HEK293T (cell line): ENCODE data around the gene URM1.

Source experiments
- CTCF ChIA-PET: fragments of 350-600 bp; formaldehyde crosslinking; extraction: SDS; loops from one replicate; lab custom pipeline; 2021; ENCODE audit warnings: antibody characterized with exemption, inconsistent platforms; lab: Yijun Ruan, JAX
- POLR2A ChIA-PET: fragments of 350-600 bp; formaldehyde crosslinking; extraction: SDS; loops from one replicate; lab custom pipeline; 2020; ENCODE audit warnings: antibody characterized with exemption, inconsistent platforms; lab: Yijun Ruan, JAX
- DNase-seq: peaks from one replicate; pipeline ENCODE4 v3.0.0; 2012; ENCODE audit warnings: mixed read lengths; ENCODE audit errors: extremely low spot score
- ARNT ChIP-seq: fragments of 450-650 bp; IDR thresholded peaks from 2 replicates; pipeline ENCODE4 v1.6.1; 2017; ENCODE audit warnings: mild to moderate bottlenecking
- BHLHE40 ChIP-seq: fragments of 450-650 bp; IDR thresholded peaks from 2 replicates; pipeline ENCODE4 v1.6.1; 2016; ENCODE audit warnings: mild to moderate bottlenecking, moderate library complexity, borderline replicate concordance
- CTBP1 ChIP-seq: fragments of 450-650 bp; IDR thresholded peaks from 2 replicates; pipeline ENCODE4 v1.6.1; 2016; ENCODE audit warnings: borderline replicate concordance
- ELF4 ChIP-seq: fragments of 450-650 bp; IDR thresholded peaks from 2 replicates; pipeline ENCODE4 v1.6.1; 2017; ENCODE audit warnings: antibody characterized with exemption
- FOXA1 ChIP-seq: fragments of 450-650 bp; IDR thresholded peaks from 2 replicates; pipeline ENCODE4 v1.6.1; 2016; ENCODE audit warnings: mild to moderate bottlenecking
- FOXK2 ChIP-seq: fragments of 450-650 bp; IDR thresholded peaks from 2 replicates; pipeline ENCODE4 v1.6.1; 2016; ENCODE audit warnings: mild to moderate bottlenecking
- FOXM1 ChIP-seq: fragments of 450-650 bp; IDR thresholded peaks from 2 replicates; pipeline ENCODE4 v1.6.1; 2017; ENCODE audit warnings: mild to moderate bottlenecking, borderline replicate concordance
- HDGF ChIP-seq: fragments of 450-650 bp; IDR thresholded peaks from 2 replicates; pipeline ENCODE4 v1.6.1; 2017; ENCODE audit warnings: antibody characterized with exemption, borderline replicate concordance
- L3MBTL2 ChIP-seq: fragments of 450-650 bp; conservative IDR thresholded peaks from 2 replicates; pipeline ENCODE4 v1.6.1; 2016; ENCODE audit warnings: mild to moderate bottlenecking
- LEF1 ChIP-seq: fragments of 450-650 bp; IDR thresholded peaks from 2 replicates; pipeline ENCODE4 v1.6.1; 2017; ENCODE audit warnings: mild to moderate bottlenecking, borderline replicate concordance
- NFRKB ChIP-seq: fragments of 450-650 bp; IDR thresholded peaks from 2 replicates; pipeline ENCODE4 v1.6.1; 2016; ENCODE audit warnings: mild to moderate bottlenecking, moderate library complexity
- PKNOX1 ChIP-seq: fragments of 450-650 bp; IDR thresholded peaks from 2 replicates; pipeline ENCODE4 v1.6.1; 2016
- SP1 ChIP-seq: fragments of 450-650 bp; IDR thresholded peaks from 2 replicates; pipeline ENCODE4 v1.6.1; 2017
- SUZ12 ChIP-seq: fragments of 450-650 bp; IDR thresholded peaks from 2 replicates; pipeline ENCODE4 v1.6.1; 2016; ENCODE audit warnings: mild to moderate bottlenecking
- TARDBP ChIP-seq: fragments of 450-650 bp; IDR thresholded peaks from 2 replicates; pipeline ENCODE4 v1.6.1; 2016
- ZNF384 ChIP-seq: fragments of 450-650 bp; IDR thresholded peaks from 2 replicates; pipeline ENCODE4 v1.6.1; 2016

The URM1 gene

GRCh38 chr9:128343855-128344254 lies 27.3 kb upstream of the URM1 start:
- TF ChIP-seq PKNOX1 = no peak
- TF ChIP-seq FOXK2 = no peak
- TF ChIP-seq LEF1 = no peak
- no peak for TF ChIP-seq HDGF
- POLR2A ChIA-PET = no interaction called here
- CTCF ChIA-PET = interaction anchor here (0.5 to 0.7 kb wide), 3 partner anchors 14 to 105 kb away, joined by 3 to 4 read pairs (median 3); no protein-coding TSS in a partner anchor
- DNase-seq = no peak

DNA sequence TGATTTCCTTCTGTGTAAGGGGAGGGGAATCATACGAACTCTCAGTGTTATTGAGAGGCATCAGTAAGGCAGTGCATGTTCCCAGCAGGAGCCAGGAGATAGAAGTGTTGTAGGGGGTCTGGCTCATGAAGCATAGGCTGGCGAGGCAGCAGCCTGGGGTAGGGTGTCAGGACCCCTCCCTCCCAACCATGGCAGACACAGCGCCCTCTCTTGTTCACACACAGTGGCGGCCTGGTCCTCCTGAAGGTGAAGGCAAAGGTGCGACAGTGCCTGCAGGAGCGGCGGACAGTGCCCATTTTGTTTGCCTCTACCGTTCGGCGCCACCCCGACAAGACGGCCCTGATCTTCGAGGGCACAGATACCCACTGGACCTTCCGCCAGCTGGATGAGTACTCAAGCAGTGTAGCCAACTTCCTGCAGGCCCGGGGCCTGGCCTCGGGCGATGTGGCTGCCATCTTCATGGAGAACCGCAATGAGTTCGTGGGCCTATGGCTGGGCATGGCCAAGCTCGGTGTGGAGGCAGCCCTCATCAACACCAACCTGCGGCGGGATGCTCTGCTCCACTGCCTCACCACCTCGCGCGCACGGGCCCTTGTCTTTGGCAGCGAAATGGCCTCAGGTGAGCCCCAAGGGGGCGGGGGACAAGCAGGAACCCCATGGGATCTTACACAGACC lies 26.1 kb upstream of the URM1 start:
- POLR2A ChIA-PET = no interaction called here
- no peak for DNase-seq
- no peak for TF ChIP-seq NFRKB
- TF ChIP-seq ZNF384 = no peak
- no peak for TF ChIP-seq BHLHE40
- no peak for TF ChIP-seq FOXK2
- no peak for TF ChIP-seq ARNT
- no peak for TF ChIP-seq L3MBTL2
- no peak for TF ChIP-seq ELF4
- TF ChIP-seq SUZ12 = no peak
- CTCF ChIA-PET = no interaction called here

DNA sequence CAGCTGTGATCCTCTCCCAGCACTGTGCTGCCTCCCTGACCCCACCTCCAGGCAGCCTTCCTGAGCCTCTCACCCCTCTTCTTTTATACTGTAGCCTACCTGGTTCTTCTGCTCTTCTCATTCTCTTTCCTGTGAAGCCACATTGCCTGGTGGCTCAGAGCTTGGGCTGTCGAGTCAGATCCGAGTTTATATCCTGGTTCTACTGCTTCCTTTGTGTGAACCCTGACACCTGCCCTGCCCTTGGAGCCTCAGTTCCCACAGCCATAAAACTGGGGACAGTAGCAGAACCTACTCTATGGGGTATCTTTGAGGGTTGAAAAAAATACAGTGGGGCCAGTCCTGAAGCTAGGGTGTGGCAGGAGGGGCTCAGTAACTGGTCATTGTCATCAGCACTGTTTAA lies 22.0 kb upstream of the URM1 start:
- TF ChIP-seq FOXM1 (no peak), ARNT (no peak), LEF1 (no peak), HDGF (no peak), SP1 (no peak), SUZ12 (no peak), PKNOX1 (no peak), L3MBTL2 (no peak), FOXK2 (no peak), BHLHE40 (no peak), ELF4 (no peak), ZNF384 (no peak), CTBP1 (no peak), TARDBP (no peak), NFRKB (no peak)
- ChIA-PET CTCF (no interaction called here), POLR2A (interaction anchor here (1.0 kb wide), 1 partner anchor 9 kb away, joined by 4 read pairs; the partner anchor contains the start of gene SLC27A4)
- DNase-seq = no peak

- no peak for TF ChIP-seq SUZ12
- no peak for TF ChIP-seq BHLHE40
- TF ChIP-seq ARNT = no peak
- no peak for TF ChIP-seq SP1
- no peak for TF ChIP-seq TARDBP
- TF ChIP-seq PKNOX1 = no peak
- TF ChIP-seq ELF4 = no peak
- no peak for TF ChIP-seq FOXK2
- no peak for TF ChIP-seq CTBP1
- TF ChIP-seq FOXM1 = no peak
- TF ChIP-seq L3MBTL2 = no peak
- TF ChIP-seq ZNF384 = no peak
- no peak for TF ChIP-seq LEF1
- TF ChIP-seq HDGF = no peak
- TF ChIP-seq NFRKB = no peak
- TF ChIP-seq FOXA1 = no peak
- CTCF ChIA-PET = no interaction called here
- POLR2A ChIA-PET = interaction anchor here (1.0 kb wide), 1 partner anchor 10 kb away, joined by 4 read pairs; the partner anchor contains the start of gene SLC27A4
- DNase-seq = no peak
Observed at GRCh38 chr9:128349772-128350171, 21.4 kb upstream of the URM1 start.

DNA sequence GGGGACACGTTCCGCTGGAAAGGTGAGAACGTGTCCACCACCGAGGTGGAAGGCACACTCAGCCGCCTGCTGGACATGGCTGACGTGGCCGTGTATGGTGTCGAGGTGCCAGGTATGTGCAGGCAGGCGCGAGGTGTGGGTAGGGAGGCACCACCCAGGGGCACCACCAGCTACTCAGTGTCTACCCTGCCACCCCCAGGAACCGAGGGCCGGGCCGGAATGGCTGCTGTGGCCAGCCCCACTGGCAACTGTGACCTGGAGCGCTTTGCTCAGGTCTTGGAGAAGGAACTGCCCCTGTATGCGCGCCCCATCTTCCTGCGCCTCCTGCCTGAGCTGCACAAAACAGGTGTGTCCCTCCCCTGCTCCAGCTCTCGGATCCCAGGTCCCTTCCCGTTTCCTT lies 15.7 kb upstream of the URM1 start:
- CTCF ChIA-PET = no interaction called here

More for the DNA sequence above, 15.7 kb upstream of the URM1 start:
- POLR2A ChIA-PET = no interaction called here
- DNase-seq = no peak
- TF ChIP-seq PKNOX1 (no peak), FOXA1 (no peak), ZNF384 (no peak), ARNT (no peak), HDGF (no peak), LEF1 (no peak), FOXK2 (no peak), L3MBTL2 (no peak), BHLHE40 (no peak), NFRKB (no peak), SP1 (no peak), FOXM1 (no peak), SUZ12 (no peak), ELF4 (no peak)
